Activated T-helper 17 cell treated with anti-CD3 and anti-CD28 coated beads, Interleukin-2, amount 50 U/mL, for 72 hours (primary cell): ENCODE measurements around the gene ANGPTL2. TPM values are rescaled to one million over a fixed set of nuclear protein-coding genes. Genes with fewer than 3 reads are reported as not detected.
A peak's percentile ranks its signal among the peaks of the same experiment; 100 is the strongest.
"Not testable (repeated sequence)": the region's sequence is repeated elsewhere in the genome, so short reads cannot be mapped to it uniquely, and the experiment has no call there.

Experiments
- ATAC-seq: fragments of 150-1000 bp; cut with Tn5 transposase; replicated peaks from 2 replicates; pipeline ENCODE4 v1.10.0; 2021; ENCODE audit warnings: mild to moderate bottlenecking, moderate library complexity
- H3K27ac Mint-ChIP-seq: one replicate; pipeline ENCODE4 v1.8.0; 2022; ENCODE audit warnings: mixed read lengths
- H3K27me3 Mint-ChIP-seq: one replicate; pipeline ENCODE4 v1.8.0; 2022; ENCODE audit warnings: mixed read lengths
- H3K36me3 Mint-ChIP-seq: one replicate; pipeline ENCODE4 v1.8.0; 2022; ENCODE audit warnings: low read depth, mild to moderate bottlenecking, mixed read lengths
- H3K4me1 Mint-ChIP-seq: one replicate; pipeline ENCODE4 v1.8.0; 2022; ENCODE audit warnings: mixed read lengths
- H3K4me3 Mint-ChIP-seq: one replicate; pipeline ENCODE4 v1.8.0; 2022; ENCODE audit warnings: mild to moderate bottlenecking, mixed read lengths
- H3K9me3 Mint-ChIP-seq: one replicate; pipeline ENCODE4 v1.8.0; 2022; ENCODE audit warnings: mixed read lengths
- total RNA-seq, 2 donors: library from RNA; stranded (reverse); gene quantifications; one replicate each; pipeline ENCODE4 v1.2.3, GENCODE V29; 2022

ANGPTL2 gene, protein sequence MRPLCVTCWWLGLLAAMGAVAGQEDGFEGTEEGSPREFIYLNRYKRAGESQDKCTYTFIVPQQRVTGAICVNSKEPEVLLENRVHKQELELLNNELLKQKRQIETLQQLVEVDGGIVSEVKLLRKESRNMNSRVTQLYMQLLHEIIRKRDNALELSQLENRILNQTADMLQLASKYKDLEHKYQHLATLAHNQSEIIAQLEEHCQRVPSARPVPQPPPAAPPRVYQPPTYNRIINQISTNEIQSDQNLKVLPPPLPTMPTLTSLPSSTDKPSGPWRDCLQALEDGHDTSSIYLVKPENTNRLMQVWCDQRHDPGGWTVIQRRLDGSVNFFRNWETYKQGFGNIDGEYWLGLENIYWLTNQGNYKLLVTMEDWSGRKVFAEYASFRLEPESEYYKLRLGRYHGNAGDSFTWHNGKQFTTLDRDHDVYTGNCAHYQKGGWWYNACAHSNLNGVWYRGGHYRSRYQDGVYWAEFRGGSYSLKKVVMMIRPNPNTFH
- not detected for total RNA-seq

DNA sequence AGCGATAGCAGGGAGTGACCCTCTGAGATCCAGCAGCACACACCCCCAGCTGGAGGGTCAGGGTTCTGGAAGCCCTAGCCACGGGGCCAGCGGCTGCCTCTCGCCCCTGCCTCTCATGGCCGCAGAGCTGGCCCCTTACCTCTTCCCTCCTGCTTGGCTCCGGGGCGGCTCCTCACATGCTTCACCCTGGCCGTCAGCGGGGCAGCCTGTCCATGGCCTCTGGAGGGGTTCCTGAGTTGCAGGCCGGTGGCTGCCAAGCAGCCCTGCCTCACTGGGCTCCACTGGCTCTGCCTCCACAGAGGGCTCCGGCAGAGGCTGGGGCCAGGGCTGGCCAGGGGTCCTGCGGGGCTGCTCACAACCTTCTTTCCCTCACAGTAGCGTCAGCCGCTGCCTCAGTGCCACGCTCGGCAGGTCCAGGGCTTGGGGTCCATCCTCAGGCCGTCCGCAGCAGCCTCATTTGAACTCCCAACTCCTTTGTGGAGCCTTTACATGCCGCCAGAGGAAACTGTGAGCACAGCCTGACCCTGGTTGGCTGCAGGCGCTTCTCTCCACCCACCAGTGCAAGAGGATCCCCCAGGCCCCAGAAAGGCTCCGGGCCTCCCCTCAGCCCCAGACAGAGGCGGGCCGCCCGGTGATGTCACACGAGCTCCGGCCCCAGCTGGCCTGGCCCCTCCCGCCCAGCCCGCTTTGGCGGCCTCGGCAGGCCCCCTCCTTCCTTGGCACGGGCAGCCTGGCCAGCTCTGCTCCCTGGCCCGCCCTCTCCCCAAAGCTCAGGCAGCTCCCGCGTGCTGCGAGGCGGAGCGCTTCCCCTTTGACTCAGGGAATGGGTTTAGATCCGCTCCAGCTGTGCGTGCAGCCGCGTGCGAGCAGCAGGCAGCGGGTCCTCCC, at the start of gene ANGPTL2:
Gene ANGPTL2, minus strand, starts transcription at position 460 of the 888 bp plus-strand sequence. CDS start 13,904 bp downstream, outside the sequence.
- H3K9me3 Mint-ChIP-seq, result no peaks in the 10 kb centered on the region
- no peaks in the 10 kb centered on the region for H3K36me3 Mint-ChIP-seq
- H3K4me1 Mint-ChIP-seq, result no peaks in the 10 kb centered on the region
- ATAC-seq, result peak; percentile 18
- no peak within 1 kb of the TSS for H3K27ac Mint-ChIP-seq
- H3K4me3 Mint-ChIP-seq, result no peak within 1 kb of the TSS
- no peaks in the 10 kb centered on the region for H3K27me3 Mint-ChIP-seq

DNA sequence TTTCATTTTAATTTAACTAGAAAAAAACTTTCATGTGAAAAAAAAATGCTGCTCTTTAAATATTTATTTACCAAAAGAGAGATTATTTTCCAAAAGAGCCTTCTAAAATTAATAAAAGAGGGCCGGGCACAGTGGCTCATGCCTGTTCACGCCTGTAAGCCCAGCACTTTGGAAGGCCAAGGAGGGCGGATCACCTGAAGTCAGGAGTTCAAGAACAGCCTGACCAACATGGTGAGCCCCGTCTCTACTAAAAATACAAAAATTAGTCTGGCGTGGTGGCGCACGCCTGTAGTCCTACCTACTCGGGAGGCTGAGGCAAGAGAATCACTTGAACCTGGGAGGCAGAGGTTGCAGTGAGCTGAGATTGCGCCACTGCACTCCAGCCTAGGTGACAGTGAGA, 48.9 kb upstream of the ANGPTL2 start:
- H3K4me1 Mint-ChIP-seq, ATAC-seq: not testable (repeated sequence)

DNA sequence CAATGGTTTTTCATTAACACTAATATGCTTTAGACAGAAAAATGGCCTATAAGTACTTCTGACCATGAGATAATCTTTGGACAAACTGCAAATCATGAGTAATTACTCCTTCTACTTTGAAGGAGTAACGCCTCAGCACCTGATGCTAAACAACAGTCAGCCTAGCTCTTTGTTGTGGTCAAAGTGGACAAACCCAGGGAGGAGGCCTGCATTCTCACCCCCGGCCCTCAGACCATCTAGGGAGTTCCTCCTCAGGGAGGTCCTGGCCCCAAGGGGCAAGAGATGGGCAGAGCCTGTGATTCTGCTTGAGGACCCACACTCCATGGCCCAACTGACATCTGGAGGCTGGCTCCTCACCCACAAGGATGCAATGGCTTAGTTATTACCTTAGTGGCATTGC, 48.2 kb upstream of the ANGPTL2 start:
- no peaks in the 10 kb centered on the region for H3K36me3 Mint-ChIP-seq
- no peak for ATAC-seq
- no peak overlapping the region for H3K27ac Mint-ChIP-seq
- H3K9me3 Mint-ChIP-seq, result no peaks in the 10 kb centered on the region
- H3K4me3 Mint-ChIP-seq, result no peak overlapping the region
- no peaks in the 10 kb centered on the region for H3K4me1 Mint-ChIP-seq
- H3K27me3 Mint-ChIP-seq, result no peaks in the 10 kb centered on the region

More for the DNA sequence above, 48.9 kb upstream of the ANGPTL2 start:
- H3K36me3 Mint-ChIP-seq, H3K27ac Mint-ChIP-seq, H3K4me3 Mint-ChIP-seq, H3K27me3 Mint-ChIP-seq, H3K9me3 Mint-ChIP-seq: not testable (repeated sequence)

DNA sequence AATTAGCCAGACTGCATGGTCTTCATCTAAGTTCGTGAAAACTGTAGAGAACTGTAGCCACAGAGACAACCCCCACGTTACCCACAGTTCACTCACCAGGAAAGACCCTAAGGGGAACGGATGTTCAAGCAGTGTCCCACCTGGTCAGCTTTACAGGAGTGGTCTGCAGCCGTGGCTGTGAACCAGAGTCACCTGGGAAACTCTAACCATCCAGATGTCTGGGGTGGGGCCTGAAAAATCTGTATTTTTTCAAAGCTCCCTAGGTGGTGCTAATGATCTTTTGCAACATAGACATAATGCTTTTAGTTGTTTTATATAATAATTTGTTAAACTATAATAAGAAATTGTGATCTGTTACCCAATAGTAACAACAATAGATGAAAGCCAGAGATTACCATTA, 47.7 kb upstream of the ANGPTL2 start:
- ATAC-seq, result no peak

DNA sequence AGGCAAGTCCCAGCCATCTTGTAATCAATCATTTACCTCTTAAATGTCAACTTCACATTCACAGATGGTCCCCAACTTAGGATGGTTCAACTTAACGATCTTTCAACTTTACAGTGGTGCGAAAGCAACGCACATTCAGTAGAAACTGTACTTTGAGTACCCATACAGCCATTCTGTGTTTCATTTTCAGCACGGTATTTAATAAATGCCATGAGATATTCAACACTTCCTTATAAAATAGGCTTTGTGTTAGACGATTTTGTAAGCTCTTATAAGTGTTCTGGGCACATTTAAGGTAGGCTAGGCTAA, 47.1 kb upstream of the ANGPTL2 start:
- Mint-ChIP-seq H3K27me3 (no peaks in the 10 kb centered on the region), H3K4me3 (no peak overlapping the region), H3K36me3 (no peaks in the 10 kb centered on the region), H3K9me3 (no peaks in the 10 kb centered on the region), H3K4me1 (no peaks in the 10 kb centered on the region), H3K27ac (no peak overlapping the region)
- ATAC-seq, result no peak

More for the DNA sequence above, 47.7 kb upstream of the ANGPTL2 start:
- no peaks in the 10 kb centered on the region for H3K4me1 Mint-ChIP-seq
- no peak overlapping the region for H3K27ac Mint-ChIP-seq
- no peaks in the 10 kb centered on the region for H3K9me3 Mint-ChIP-seq
- H3K4me3 Mint-ChIP-seq, result no peak overlapping the region
- H3K27me3 Mint-ChIP-seq, result no peaks in the 10 kb centered on the region
- no peaks in the 10 kb centered on the region for H3K36me3 Mint-ChIP-seq

DNA sequence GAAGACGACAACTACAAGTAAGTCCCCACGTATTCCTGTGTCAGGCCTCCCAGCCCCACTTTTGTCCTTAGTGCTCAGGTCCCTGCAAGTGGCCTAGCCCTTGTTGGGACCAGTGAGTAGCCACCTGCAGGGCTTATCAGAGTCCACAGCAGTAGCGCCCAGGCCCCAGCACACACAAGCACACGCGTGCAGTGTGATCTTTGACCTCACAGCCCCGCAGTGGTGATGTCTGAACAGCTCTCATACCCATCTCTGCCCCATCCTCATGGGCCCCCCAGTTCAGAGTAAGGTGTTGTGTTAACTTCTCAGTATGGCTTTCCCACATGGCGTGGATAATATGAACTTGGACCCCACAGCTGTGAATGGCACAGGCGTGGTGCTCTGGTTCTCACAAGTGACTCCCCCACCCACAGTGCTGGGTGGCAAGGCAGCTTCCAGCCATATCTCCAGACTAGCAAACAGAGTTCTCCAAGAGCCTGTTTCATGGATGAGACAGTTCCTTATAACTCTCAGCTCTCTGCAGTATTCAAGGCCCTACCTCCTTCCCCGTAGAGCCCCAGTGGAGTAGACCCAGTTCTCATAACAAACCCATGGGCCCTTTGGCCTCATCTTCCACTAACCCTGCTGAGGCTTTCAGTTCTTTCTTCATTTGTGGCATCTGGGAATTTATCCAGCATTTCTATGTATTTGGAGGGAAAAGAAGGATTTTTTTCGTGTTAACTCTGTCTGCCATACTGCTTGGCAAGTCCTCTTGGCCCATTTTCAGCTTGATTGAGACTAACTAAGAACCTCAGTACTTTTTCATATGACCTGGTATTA, 46.5 kb upstream of the ANGPTL2 start:
- Mint-ChIP-seq H3K27me3 (no peaks in the 10 kb centered on the region), H3K36me3 (no peaks in the 10 kb centered on the region), H3K9me3 (no peaks in the 10 kb centered on the region), H3K4me3 (no peak overlapping the region), H3K4me1 (no peaks in the 10 kb centered on the region), H3K27ac (no peak overlapping the region)
- no peak for ATAC-seq

DNA sequence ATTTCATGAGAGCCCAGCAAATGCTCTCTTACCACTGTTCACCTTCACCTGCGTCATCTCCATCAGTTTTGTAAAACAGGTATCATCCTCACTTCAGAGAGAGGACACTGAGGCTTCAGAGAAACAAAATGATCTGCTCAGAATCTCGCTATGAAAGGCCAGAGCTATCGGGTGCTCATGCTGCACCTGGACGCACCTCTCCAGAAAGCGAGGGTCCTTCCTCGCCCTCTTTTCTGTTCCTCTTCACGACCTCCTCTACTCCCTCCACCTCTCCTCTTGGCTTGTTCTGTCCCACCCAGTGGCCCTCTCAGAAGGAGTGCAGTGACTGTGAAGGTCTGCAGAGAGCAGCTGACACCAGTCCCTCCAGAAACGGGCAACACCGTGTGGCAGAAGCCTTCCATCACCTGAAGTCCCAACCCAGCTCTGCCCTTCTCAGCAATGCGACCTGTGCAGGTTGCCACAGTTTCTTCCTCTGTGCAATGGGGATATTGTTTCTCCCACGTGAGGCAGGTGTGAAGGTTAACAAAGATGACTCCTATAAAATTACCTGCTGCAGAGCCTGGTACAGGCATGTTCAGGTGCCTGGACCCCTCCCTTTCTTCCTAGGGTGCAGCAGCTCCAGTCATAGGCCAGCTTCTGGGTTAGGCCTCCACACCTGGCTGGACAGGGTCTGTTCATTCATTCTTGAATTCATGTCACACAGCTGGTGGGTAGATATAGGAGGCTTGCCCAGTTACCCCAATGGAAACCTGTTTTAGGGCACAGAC, 45.3 kb upstream of the ANGPTL2 start:
- Mint-ChIP-seq H3K9me3 (no peaks in the 10 kb centered on the region), H3K4me1 (peaks cover 10% of the 10 kb centered on the region), H3K4me3 (no peak overlapping the region), H3K36me3 (no peaks in the 10 kb centered on the region), H3K27me3 (no peaks in the 10 kb centered on the region), H3K27ac (no peak overlapping the region)
- no peak for ATAC-seq

DNA sequence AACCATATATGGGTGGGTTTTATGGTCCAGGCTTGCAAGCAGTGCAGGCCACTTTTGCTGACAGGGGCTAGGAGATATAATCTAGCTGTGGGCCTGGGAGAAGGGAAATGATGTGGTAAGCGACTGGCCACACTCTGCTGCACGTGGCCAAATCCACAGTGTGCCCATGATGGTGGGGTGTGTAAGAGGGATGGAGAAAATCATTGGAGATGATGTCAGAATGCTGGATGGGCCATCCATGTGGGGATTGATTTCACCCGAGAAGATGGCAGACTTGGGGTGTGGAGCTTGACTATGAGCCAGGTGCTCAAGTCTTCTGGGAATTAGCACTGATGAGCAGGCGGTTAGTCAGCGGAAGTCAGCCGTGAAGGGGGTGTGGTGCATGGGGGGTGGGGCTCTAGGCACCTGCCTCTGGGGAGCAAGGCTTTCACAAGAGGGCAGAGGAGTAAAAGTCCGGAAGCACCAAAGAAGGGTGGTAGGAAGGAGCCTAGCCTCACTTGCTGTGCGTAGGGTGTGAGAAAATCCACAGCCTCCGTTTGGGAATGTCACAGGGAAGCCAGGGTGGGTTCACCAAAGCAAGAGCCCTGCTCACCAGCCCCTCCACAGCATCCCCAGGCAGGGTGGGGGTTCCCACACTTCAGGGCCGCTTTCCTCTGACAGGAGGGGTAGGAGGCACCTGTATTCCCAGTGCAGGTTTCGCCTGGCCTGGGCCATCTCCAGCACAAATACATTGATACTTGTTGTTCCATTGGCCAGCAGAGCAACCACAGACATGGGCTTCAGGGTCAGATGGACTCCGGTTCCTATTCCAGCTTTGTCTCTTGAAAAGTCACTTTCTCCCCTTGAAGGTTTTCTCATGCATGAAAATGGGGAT, 44.5 kb upstream of the ANGPTL2 start:
- Mint-ChIP-seq H3K27me3 (no peaks in the 10 kb centered on the region), H3K9me3 (no peaks in the 10 kb centered on the region), H3K4me3 (no peak overlapping the region), H3K36me3 (no peaks in the 10 kb centered on the region), H3K4me1 (peaks cover 16% of the 10 kb centered on the region), H3K27ac (no peak overlapping the region)
- no peak for ATAC-seq

DNA sequence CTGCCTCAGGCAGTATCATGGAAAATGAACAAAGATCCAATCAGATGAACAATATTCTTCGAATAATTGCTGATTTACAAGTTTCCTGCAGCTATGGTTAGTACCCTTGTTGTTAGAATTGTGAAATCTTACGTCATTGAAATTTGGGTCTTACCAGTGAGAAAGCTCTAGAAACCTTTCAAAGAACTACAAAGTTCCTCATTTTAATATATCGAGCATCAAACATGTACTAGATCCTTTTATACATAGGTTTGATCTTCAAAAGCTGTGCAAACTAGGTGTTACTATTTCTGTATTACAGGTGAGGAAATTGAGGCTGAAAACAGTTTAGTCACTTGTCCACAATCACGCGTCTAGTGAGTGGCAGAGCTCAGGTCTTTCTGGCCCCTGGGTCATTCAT, 43.7 kb upstream of the ANGPTL2 start:
- Mint-ChIP-seq H3K9me3 (no peaks in the 10 kb centered on the region), H3K4me1 (peaks cover 17% of the 10 kb centered on the region), H3K27ac (no peak overlapping the region), H3K4me3 (no peak overlapping the region), H3K27me3 (no peaks in the 10 kb centered on the region), H3K36me3 (no peaks in the 10 kb centered on the region)
- no peak for ATAC-seq

DNA sequence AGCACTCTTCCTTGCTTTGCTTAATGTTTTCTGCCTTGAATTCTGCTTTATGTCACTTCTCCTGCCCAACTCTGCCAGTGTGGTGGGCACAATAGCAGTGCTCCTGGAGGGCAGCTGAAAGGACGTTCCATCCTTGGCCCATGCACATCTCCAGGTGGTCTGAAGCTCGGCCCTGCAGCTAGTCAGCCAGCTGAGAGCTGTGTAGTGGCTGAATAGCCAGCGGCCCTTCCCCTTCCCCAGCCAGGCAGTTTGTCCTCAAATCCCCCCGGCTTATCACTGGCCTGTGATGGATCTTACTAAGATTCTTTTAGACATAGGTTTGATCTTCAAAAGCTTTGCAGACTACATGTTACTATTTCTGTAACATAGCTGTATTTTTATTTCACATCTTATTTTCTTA, 42.7 kb upstream of the ANGPTL2 start:
- Mint-ChIP-seq H3K4me3 (no peak overlapping the region), H3K4me1 (peaks cover 17% of the 10 kb centered on the region), H3K27ac (no peak overlapping the region), H3K27me3 (no peaks in the 10 kb centered on the region), H3K36me3 (no peaks in the 10 kb centered on the region), H3K9me3 (no peaks in the 10 kb centered on the region)
- no peak for ATAC-seq

DNA sequence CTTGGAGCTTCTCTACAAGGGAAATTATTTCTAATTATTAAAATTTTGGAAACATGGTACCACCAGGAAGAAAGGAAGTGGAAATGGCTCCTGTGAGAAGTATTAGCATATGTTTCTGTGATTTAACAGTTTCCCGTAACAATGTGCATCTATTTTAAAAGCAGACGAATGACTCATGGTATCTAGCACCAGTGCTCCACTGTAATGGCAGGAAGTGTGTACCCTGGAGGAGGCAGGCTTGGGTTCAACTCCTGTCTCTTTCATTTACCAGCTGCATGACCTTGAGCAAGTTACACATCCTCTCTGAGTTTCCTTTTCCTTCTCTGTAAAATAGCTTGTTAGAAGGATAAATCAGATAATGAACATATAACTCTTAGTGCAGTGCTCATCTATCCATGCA, 41.0 kb upstream of the ANGPTL2 start:
- H3K9me3 Mint-ChIP-seq, result no peaks in the 10 kb centered on the region

DNA sequence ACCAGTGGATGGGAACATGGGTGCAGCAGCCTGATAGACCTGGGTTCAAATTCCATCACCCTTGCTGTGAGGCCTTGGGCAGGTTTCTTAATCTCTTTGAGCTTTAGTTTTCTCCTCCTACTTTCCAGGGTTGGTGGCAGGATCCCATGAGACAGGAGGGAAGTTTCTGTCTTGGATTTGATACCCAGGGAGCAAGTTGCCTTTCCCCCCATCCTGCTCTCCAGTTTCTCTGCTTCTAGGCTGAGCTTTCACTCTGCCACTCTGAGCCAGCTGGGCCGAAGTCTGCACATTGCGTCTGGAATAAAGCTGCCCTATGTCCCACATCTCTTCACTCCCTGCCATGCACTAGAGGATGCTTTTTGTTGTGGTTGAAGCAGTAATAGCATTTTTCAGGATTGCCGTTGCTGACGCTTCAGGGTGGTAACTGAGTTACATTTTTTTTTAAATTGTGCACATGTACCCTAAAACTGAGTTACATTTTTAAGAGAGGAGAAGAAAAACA, 40.5 kb upstream of the ANGPTL2 start:
- Mint-ChIP-seq H3K4me3 (no peak overlapping the region), H3K9me3 (no peaks in the 10 kb centered on the region), H3K27me3 (no peaks in the 10 kb centered on the region), H3K4me1 (peaks cover 17% of the 10 kb centered on the region), H3K36me3 (no peaks in the 10 kb centered on the region), H3K27ac (no peak overlapping the region)
- ATAC-seq, result no peak

More for the DNA sequence above, 41.0 kb upstream of the ANGPTL2 start:
- Mint-ChIP-seq H3K36me3 (no peaks in the 10 kb centered on the region), H3K27me3 (no peaks in the 10 kb centered on the region), H3K27ac (no peak overlapping the region), H3K4me1 (peaks cover 17% of the 10 kb centered on the region), H3K4me3 (no peak overlapping the region)
- ATAC-seq, result peak; percentile 56
